NCI-H524 (cell line): ENCODE measurements around the gene ATXN7L3B.
A peak's percentile ranks its signal among the peaks of the same experiment; 100 is the strongest.
"Not testable (repeated sequence)": the region's sequence is repeated elsewhere in the genome, so short reads cannot be mapped to it uniquely, and the experiment has no call there.

Source experiments
- DNase-seq, 2 experiments: peaks; one replicate each; lab custom pipeline; 2025; lab: John Stamatoyannopoulos, UW

The ATXN7L3B gene, protein sequence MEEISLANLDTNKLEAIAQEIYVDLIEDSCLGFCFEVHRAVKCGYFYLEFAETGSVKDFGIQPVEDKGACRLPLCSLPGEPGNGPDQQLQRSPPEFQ

DNA sequence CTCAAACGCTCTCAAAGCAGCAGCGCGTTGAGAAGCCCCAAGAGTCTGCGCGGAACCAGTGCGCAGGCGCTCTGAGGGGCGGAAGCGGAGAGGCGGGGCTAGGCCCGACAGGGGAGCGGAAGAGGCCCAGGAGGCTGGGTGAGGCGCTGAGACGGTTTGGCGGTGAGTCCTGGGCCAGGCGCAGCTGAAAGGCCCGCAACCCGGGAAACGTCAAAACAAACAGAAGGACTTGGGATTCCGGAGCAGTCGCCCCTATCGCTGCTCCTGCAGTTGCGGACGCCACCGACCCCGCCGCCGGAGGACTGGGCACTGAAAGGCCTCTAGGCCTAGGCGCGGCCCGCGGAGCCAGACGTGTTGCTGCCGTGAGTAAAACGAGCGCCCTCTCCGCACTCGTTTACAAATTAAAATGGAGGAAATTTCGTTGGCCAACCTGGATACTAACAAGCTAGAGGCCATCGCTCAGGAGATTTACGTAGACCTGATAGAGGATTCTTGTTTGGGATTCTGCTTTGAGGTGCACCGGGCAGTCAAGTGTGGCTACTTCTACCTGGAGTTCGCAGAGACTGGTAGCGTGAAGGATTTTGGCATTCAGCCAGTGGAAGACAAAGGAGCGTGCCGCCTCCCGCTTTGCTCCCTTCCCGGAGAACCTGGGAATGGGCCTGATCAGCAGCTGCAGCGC lies at the start of gene ATXN7L3B:
Gene ATXN7L3B (plus strand): TSS at position 129 of the 679 bp plus-strand sequence. CDS start 278 bp downstream, at position 407.
- DNase-seq: peak; percentile 86 to 94

- no peak for DNase-seq
These were observed 49.5 kb upstream of the ATXN7L3B start for GRCh38 chr12:74488134-74488533.

GRCh38 chr12:74489543-74489942 lies 48.1 kb upstream of the ATXN7L3B start:
- DNase-seq: no peak

DNA sequence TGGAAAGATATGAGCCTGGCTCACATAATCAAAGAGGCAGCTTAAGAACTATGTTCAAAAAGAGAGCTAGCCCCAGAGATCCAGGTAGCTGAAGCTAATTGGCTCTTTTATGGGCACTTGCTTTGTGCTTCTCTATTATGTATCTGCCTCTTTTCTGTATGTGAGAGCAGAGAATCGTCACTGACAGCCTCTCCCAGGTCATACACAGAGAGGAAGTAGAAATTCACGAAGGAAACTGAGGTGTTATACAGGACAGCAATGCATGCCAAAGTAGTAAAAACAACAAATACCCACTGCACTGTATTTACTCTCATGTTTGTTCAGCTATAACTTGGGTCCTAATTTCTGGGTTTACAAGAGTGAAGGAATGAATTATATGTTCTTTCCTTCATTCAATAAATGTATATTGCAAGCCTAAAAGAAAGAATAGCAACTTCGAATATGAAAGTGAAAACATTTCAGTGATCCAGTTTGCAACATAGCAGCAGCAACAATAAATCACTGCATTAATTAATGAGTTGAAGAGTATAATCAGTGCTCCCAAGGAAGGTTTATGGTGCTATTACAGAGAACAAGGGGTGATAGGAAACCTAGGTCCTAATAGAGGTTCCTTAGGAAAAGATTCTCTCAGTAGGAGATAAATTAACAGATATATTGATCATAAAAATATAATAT lies 47.1 kb upstream of the ATXN7L3B start:
- no peak for DNase-seq

- DNase-seq: no peak
These were observed 46.3 kb upstream of the ATXN7L3B start for GRCh38 chr12:74491374-74491773.

DNA sequence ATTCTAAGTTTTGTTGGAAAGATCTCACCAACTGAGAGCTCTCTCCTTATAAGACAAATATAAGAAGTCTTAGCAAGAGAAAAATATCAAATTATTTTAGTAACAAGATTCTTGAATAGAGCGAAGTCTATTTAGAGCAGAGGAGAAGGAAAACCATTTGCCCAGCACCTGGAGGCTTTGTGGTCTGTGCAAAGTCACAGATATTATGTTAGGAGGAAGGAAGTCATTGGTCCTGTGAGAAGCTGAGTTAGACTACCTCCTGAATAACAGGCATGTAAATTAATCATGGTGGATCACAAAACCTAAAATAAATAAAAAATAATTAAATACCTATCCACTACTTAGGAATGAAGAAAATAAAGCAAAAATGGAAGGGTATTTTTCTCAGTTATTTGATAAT lies 38.4 kb upstream of the ATXN7L3B start:
- DNase-seq: no peak

DNA sequence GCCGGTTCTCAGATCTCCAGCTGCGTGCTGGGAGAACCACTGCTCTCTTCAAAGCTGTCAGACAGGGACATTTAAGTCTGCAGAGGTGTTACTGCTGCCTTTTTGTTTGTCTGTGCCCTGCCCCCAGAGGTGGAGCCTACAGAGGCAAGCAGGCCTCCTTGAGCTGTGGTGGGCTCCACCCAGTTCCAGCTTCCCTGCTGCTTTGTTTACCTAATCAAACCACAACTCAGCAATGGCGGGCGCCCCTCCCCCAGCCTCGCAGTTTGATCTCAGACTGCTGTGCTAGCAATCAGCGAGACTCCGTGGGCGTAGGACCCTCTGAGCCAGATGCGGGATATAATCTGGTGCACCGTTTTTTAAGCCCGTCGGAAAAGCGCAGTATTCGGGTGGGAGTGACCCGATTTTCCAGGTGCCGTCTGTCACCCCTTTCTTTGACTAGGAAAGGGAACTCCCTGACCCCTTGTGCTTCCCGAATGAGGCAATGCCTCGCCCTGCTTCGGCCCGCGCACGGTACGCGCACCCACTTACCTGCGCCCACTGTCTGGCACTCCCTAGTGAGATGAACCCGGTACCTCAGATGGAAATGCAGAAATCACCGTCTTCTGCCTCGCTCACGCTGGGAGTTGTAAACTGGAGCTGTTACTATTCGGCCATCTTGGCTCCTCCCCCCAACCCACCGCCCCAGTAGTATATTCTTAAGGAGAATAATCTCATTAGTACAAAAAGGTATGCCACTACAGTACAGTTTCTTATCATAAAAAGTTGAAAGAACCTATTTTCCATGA lies 28.6 kb upstream of the ATXN7L3B start:
- DNase-seq: not testable (repeated sequence)

GRCh38 chr12:74509886-74510285 lies 27.7 kb upstream of the ATXN7L3B start:
- DNase-seq: no peak

DNA sequence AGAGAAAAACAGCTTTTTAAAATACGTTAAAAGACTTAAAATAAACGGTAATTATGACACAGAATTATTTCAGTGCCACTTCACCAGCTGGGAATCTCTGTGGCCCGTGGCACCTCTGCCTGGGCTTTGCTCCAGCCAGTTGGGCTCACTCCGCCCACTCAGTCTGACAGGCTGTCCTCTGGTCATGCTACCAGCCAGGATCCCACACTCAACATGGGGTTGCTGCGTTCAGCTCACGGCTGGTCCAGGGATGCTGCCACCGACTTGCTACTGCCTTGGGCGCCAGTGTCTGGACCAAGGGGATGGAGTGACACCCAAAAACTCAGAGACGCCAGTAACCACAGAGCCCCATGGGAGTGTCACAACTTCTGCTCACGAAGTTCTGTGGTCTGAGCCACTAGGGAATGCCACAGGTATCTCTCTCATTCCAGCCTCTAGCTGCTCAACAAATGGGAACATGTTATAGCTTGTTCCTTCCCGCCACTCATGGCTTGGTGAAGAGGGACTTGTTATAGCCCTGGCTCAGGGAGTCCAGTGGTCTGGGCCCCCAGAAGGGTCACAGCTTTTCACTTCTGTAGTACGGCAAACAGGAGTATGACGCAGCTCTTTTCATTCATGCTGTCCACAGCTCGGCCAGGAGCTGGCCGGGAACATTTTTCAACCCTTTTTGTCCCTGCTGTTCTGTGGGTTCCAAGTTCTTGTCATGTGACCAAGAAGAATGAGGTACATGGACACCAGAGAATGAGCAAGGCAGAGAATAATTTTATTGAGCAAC lies 23.4 kb upstream of the ATXN7L3B start:
- no peak for DNase-seq

DNA sequence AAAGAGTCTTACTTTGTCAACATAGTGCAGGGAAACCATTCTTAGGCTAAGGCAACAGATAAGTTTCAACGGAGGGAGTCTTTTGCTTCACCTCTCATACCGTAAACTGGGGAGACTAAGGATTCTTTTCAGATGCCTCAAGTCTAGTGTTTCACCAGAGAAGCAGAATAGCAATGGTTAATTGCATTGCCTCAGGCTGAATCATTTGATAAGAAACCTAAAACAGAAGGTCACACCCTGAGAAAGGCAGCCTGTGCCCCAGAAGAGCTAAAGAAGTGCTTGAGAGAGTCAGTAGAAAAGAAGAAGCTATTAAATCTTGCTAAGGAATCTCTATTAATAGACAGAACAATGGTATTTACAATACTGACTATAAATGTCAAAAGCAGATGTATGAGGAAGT lies 21.8 kb upstream of the ATXN7L3B start:
- no peak for DNase-seq

DNA sequence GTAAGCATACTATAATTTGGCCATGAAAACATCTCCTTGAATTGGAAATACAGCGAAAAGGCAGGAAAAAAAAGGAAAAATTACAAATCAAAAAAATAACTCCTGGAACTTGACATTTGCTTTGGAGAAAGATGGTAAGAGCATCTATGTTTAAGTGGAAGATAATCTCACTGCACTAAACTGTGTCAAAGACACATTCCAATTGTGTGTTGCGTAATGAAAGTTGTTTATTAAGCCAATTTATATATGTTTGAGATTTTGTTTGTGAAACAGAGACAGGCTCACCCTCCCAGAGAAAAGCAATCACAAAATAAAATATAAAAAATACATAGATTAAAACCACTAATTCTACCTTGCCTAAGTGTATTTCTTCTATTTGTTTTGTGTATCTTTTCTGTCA lies 11.1 kb upstream of the ATXN7L3B start:
- DNase-seq: no peak

DNA sequence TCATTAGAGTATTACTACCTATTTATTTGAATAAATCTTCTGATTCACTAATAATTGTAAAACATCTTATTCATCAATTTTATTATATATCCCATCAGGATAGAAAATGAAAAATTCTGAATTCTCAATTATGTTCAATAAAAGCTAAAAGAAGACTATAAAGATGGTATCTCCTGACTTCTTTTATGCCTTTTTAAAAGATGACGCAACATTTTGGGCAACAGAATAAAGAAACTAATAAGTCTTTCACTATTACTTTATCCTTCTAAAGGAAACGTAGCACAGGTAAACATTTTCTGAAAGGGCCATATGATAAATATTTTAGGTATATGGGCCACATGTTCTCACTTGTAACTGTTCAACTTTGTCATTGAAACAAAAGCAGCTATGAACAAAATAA lies 10.1 kb upstream of the ATXN7L3B start:
- no peak for DNase-seq

DNA sequence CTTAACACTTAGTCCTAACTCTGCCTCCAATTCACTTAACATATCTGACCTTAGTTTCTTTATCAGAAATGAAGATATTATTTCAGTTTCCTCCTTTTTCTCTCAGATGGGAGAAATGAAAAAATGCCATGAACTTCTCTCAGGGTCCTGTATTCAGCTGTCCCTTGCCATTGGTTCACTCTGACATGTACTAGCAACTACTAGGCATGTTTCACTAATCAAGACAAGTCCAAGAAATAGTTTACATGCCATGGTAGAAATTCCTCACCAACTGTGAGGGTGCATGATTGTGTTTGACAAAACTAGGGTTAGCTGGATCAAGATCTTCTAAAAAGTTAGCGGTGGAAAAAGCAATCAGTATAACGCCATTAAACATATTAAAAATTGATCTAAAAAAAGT lies 7.0 kb upstream of the ATXN7L3B start:
- no peak for DNase-seq

DNA sequence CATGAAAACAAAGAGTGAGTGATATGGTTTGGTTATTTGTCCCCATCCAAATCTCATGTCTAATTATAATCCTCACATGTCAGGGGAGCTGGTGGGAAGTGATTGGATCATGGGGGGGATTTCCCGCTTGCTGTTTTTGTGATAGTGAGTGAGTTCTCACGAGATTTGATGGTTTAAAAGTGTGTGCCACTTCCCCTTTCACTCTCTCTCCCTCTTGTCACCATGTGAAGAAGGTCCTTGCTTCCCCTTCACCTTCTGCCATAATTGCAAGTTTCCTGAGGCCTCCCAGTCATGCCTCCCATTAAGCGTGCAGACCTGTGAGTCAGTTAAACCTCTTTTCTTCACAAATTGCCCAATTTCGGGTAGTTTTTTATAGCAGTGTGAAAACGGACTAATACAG lies 2.1 kb upstream of the ATXN7L3B start:
- DNase-seq: no peak

- DNase-seq: peak; percentile 45 to 74
These were observed 419 bp upstream of the ATXN7L3B start for GRCh38 chr12:74537126-74537706.

- peak in 1 of 2 experiments; percentile 19 for DNase-seq
These were observed 1.0 kb downstream of the ATXN7L3B start for GRCh38 chr12:74538491-74539258.

GRCh38 chr12:74539261-74539660 lies 1.6 kb downstream of the ATXN7L3B start:
- peak in 1 of 2 experiments; percentile 5 for DNase-seq

DNA sequence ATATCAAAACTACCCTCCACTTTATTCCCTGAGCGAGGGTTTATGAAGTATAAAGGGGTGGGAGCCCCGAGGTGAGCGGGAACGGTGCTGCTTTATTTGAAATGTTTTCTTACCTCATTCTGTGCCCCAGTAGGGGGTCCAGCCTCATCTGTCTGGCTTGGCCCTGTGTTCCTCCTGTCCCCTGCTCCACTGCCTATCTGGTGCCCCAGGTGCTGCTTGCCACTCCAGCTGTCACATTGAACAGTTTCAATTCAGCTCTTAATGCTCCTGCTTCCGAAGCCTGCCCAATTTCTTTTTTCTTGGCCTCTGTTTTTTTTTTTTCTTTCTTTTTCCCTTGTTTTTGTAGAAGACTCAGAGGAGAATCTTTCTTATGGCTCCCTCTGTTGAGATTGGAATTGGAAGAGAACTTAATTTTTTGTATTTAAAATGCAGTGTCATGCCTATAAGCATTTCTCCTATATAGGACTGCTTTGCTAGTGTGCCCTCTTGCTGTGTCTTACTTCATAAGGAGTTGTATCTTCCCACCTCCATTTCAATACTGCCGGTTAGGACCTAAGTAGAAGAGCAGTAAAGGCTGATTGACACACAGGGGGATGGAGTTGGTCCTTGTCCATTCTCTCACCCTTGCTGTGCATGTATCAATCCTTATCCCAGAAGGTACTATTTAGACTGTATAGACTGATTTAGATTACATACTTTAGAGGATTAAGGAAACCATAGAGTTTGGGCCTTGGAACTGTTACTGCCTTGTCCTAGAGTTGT lies 2.3 kb downstream of the ATXN7L3B start:
- DNase-seq: peak; percentile 13 to 41

DNA sequence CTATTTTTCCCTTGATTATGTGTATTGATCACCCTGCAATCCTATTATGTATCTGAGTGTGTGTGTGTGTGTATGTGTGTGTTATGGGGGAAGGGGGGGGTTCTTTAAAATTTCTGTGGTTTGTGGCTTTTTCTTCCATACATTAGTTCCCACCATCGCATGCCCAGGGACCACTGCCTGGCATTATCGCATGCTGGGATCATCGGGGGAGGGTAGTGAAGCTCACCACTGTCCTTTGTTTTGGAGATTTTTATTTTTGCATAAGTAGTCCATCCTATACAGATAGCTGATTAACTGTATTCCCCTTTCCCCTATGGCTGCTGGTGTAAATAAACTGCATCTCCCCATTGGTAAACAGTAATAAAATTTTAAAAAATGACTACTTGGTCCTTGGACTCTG lies 3.4 kb downstream of the ATXN7L3B start:
- DNase-seq: no peak

DNA sequence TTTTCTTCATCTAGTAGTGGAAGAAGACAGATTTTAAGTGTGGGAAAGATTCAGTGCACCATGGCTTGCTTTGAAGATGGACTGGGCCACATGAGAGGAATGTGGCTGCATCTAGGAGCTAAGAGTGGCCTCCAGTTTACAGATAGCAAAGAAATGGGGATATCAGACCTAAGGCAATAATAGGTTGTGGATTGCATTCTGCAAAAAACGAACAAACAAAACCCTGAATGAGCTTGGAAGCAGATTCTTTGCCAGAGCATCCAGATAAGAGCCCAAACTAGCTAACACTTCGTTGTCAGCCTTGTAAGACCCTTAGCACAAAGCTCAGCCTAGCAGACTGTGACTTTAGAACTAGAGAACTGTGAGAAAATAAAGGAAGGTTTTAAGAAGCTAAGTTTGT lies 9.6 kb downstream of the ATXN7L3B start:
- DNase-seq: no peak
